HG03432 (cell line): ENCODE results near the gene DAPK1.

Source experiments
- ATAC-seq: cut with Tn5 transposase; IDR thresholded peaks from one replicate; pipeline ENCODE4 v1.9.1; 2021; ENCODE audit warnings: mild to moderate bottlenecking, moderate library complexity; ENCODE audit not compliant: unreplicated experiment

The DAPK1 gene

GRCh38 chr9:87662808-87663528, 165.3 kb downstream of the DAPK1 start:
- peak; percentile 60 for ATAC-seq

GRCh38 chr9:87663556-87663955, 165.9 kb downstream of the DAPK1 start:
- no peak for ATAC-seq

- no peak for ATAC-seq
Measured at GRCh38 chr9:87664153-87665060, 166.7 kb downstream of the DAPK1 start.

- no peak for ATAC-seq
Measured at GRCh38 chr9:87665505-87665904, 167.8 kb downstream of the DAPK1 start.

- ATAC-seq = no peak
Measured at GRCh38 chr9:87667164-87667738, 169.6 kb downstream of the DAPK1 start.

- no peak for ATAC-seq
Measured at GRCh38 chr9:87668222-87668621, 170.6 kb downstream of the DAPK1 start.

- no peak for ATAC-seq
Measured at GRCh38 chr9:87668722-87669121, 171.1 kb downstream of the DAPK1 start.

GRCh38 chr9:87670572-87671264, 173.1 kb downstream of the DAPK1 start:
- ATAC-seq = no peak

- no peak for ATAC-seq
Measured at GRCh38 chr9:87671478-87671877, 173.8 kb downstream of the DAPK1 start.

GRCh38 chr9:87671925-87672324, 174.3 kb downstream of the DAPK1 start:
- ATAC-seq = no peak

- no peak for ATAC-seq
Measured at GRCh38 chr9:87672586-87672985, 174.9 kb downstream of the DAPK1 start.

GRCh38 chr9:87673446-87674120, 175.9 kb downstream of the DAPK1 start:
- no peak for ATAC-seq

GRCh38 chr9:87674565-87675299, 177.1 kb downstream of the DAPK1 start:
- no peak for ATAC-seq

- no peak for ATAC-seq
Measured at GRCh38 chr9:87675906-87676515, 178.3 kb downstream of the DAPK1 start.

- ATAC-seq = no peak
Measured at GRCh38 chr9:87676976-87677775, 179.5 kb downstream of the DAPK1 start.

- ATAC-seq = no peak
Measured at GRCh38 chr9:87677776-87678587, 180.3 kb downstream of the DAPK1 start.

GRCh38 chr9:87678650-87679355, 181.1 kb downstream of the DAPK1 start:
- ATAC-seq = no peak
